WTC11 (cell line): Measurements from ENCODE around the gene TFF2.

Experiments
- CTCF ChIP-seq: fragments of 200-600 bp; IDR thresholded peaks from 2 replicates; pipeline ENCODE4 v1.8.0; 2022; ENCODE audit warnings: antibody characterized with exemption
- NFE2L1 ChIP-seq: sonication (generic); formaldehyde crosslinking; IDR thresholded peaks from 2 replicates; pipeline ENCODE4 v1.8.1; 2023; ENCODE audit warnings: missing genetic modification reagents
- TEAD4 ChIP-seq: sonication (generic); formaldehyde crosslinking; IDR thresholded peaks from 2 replicates; pipeline ENCODE4 v1.8.0; 2022; ENCODE audit warnings: mild to moderate bottlenecking, missing genetic modification reagents
- ZNF416 ChIP-seq: fragments of 250-450 bp; sonication (Bioruptor Pico); IDR thresholded peaks from 2 replicates; pipeline ENCODE4 v1.9.0; 2021; ENCODE audit warnings: mild to moderate bottlenecking, inconsistent platforms

GRCh38 chr21:42311816-42312625 is 38.8 kb downstream of the TFF2 start:
- TF ChIP-seq TEAD4 (CRISPR knock-in tag): no peak
- TF ChIP-seq ZNF416 (CRISPR knock-in tag): no peak
- no peak for TF ChIP-seq CTCF
- no peak for TF ChIP-seq NFE2L1 (CRISPR knock-in tag)
